ENCODE data around the gene RPTN. TPM values are rescaled to one million over a fixed set of nuclear protein-coding genes. Genes with fewer than 3 reads are reported as not detected.
A peak's percentile ranks its signal among the peaks of the same experiment; 100 is the strongest.

The RPTN gene
- total RNA-seq, 1 experiment from 2014 or later = not detected

- DNase-seq (ENCODE audit: low read depth, low spot score) = no peak
- H3K9me3 ChIP-seq (ENCODE audit: control insufficient read depth, insufficient read depth, low read depth, low read length) = no peaks in the 10 kb centered on the region
- ChIA-PET CTCF (interaction anchor here (0.6 to 0.7 kb wide), 2 partner anchors 16 to 55 kb away, joined by 4 to 6 read pairs; no protein-coding TSS in a partner anchor), POLR2A (interaction anchor here (0.8 kb wide), 1 partner anchor 36 kb away, joined by 13 read pairs; no protein-coding TSS in a partner anchor)
- in situ Hi-C loops (cut with HindIII; ENCODE audit: low pct_unique_long_range_greater_than_20kb, low sequenced_read_pairs) (no loop called here), intact Hi-C loops (cut with micrococcal nuclease; ENCODE audit: unreplicated experiment) (loop anchor here (5.0 kb wide), 1 partner anchor 59 kb away; no protein-coding TSS in a partner anchor)
- no TSS peak for BruUV-seq (replicated peaks)
- no peaks in the 10 kb centered on the region for H3K36me3 ChIP-seq (ENCODE audit: control insufficient read depth, insufficient read depth, low read length)
- H3K27ac ChIP-seq (ENCODE audit: low read length) = peak overlapping the region; percentile 66; the same call in 1 of the 2 replicates
- peaks cover 45% of the 10 kb centered on the region for H3K27me3 ChIP-seq (ENCODE audit: control insufficient read depth, insufficient read depth, low read length)
- peak overlapping the region; percentile 53 to 78 for H3K4me3 ChIP-seq (ENCODE audit: low read depth in 2 of 2, low read length in 2 of 2)
- peaks cover 5% of the 10 kb centered on the region; the same call in 1 of the 2 replicates for H3K4me1 ChIP-seq (ENCODE audit: control insufficient read depth, insufficient read depth, low read length)
- TF ChIP-seq SIN3A (IDR thresholded peaks at IDR 0.05; ENCODE audit: borderline replicate concordance, insufficient read depth, low read depth, low read length) (no peak), CTCF (IDR thresholded peaks at IDR 0.05) (no peak), POLR2AphosphoS5 (IDR thresholded peaks at IDR 0.05; ENCODE audit: low read depth, low read length) (no peak), REST (IDR thresholded peaks at IDR 0.05; ENCODE audit: insufficient read depth in 1 of 2, low read depth in 2 of 2, low read length in 1 of 2) (no peak), TCF7L2 (IDR thresholded peaks at IDR 0.05; ENCODE audit: low read depth, low read length) (no peak)
- ATAC-seq = peak; percentile 73
These were observed 47.5 kb downstream of the RPTN start for GRCh38 chr1:152111515-152111968.

- peaks cover 5% of the 10 kb centered on the region; the same call in 1 of the 2 replicates for H3K4me1 ChIP-seq (ENCODE audit: control insufficient read depth, insufficient read depth, low read length)
- no peaks in the 10 kb centered on the region for H3K9me3 ChIP-seq (ENCODE audit: control insufficient read depth, insufficient read depth, low read depth, low read length)
- H3K4me3 ChIP-seq (ENCODE audit: low read depth in 2 of 2, low read length in 2 of 2) = peak overlapping the region; percentile 53 to 78
- in situ Hi-C loops (cut with HindIII; ENCODE audit: low pct_unique_long_range_greater_than_20kb, low sequenced_read_pairs) (no loop called here), intact Hi-C loops (cut with micrococcal nuclease; ENCODE audit: unreplicated experiment) (loop anchor here (5.0 kb wide), 1 partner anchor 59 kb away; no protein-coding TSS in a partner anchor)
- DNase-seq (ENCODE audit: low read depth, low spot score) (no peak), ATAC-seq (peak; percentile 83)
- no peaks in the 10 kb centered on the region for H3K36me3 ChIP-seq (ENCODE audit: control insufficient read depth, insufficient read depth, low read length)
- TF ChIP-seq CTCF (IDR thresholded peaks at IDR 0.05) (no peak), SIN3A (IDR thresholded peaks at IDR 0.05; ENCODE audit: borderline replicate concordance, insufficient read depth, low read depth, low read length) (no peak), POLR2AphosphoS5 (IDR thresholded peaks at IDR 0.05; ENCODE audit: low read depth, low read length) (no peak), TCF7L2 (IDR thresholded peaks at IDR 0.05; ENCODE audit: low read depth, low read length) (no peak), REST (IDR thresholded peaks at IDR 0.05; ENCODE audit: insufficient read depth in 1 of 2, low read depth in 2 of 2, low read length in 1 of 2) (no peak)
- H3K27ac ChIP-seq (ENCODE audit: low read length) = peak overlapping the region; percentile 66
- ChIA-PET CTCF (no interaction called here), POLR2A (interaction anchor here (0.8 kb wide), 1 partner anchor 35 kb away, joined by 13 read pairs; no protein-coding TSS in a partner anchor)
- no TSS peak for BruUV-seq (replicated peaks)
- H3K27me3 ChIP-seq (ENCODE audit: control insufficient read depth, insufficient read depth, low read length) = peaks cover 43% of the 10 kb centered on the region
These were observed 48.0 kb downstream of the RPTN start for GRCh38 chr1:152110860-152111514.
